ENCODE data around the gene SORCS2.

GRCh38 chr4:7510066-7510465 lies 317.7 kb downstream of the SORCS2 start:
- TF ChIP-seq CTCF (IDR thresholded peaks at IDR 0.05) (no peak), POLR2A (IDR thresholded peaks at IDR 0.05) (no peak)
